ENCODE results near the gene CREB1.

CREB1 gene

GRCh38 chr2:207546822-207547221 lies 17.1 kb downstream of the CREB1 start:
- DNase-seq, result no peak

GRCh38 chr2:207549145-207549544 lies 19.4 kb downstream of the CREB1 start:
- no peak for DNase-seq

GRCh38 chr2:207558079-207558491 lies 28.3 kb downstream of the CREB1 start:
- no peak for DNase-seq

- no peak for DNase-seq
Measured at GRCh38 chr2:207561386-207562080, 31.8 kb downstream of the CREB1 start.

- DNase-seq, result no peak
Measured at GRCh38 chr2:207565736-207566500, 36.2 kb downstream of the CREB1 start.

GRCh38 chr2:207567671-207568070 lies 37.9 kb downstream of the CREB1 start:
- no peak for DNase-seq

GRCh38 chr2:207571370-207571769 lies 41.6 kb downstream of the CREB1 start:
- DNase-seq, result no peak

- no peak for DNase-seq
Measured at GRCh38 chr2:207584952-207585351, 55.2 kb downstream of the CREB1 start.

GRCh38 chr2:207587305-207587704 lies 57.5 kb downstream of the CREB1 start:
- no peak for DNase-seq

GRCh38 chr2:207589143-207589542 lies 59.4 kb downstream of the CREB1 start:
- DNase-seq, result no peak

GRCh38 chr2:207593277-207593676 lies 63.5 kb downstream of the CREB1 start:
- DNase-seq, result no peak

GRCh38 chr2:207594264-207594663 lies 64.5 kb downstream of the CREB1 start:
- DNase-seq, result no peak

- no peak for DNase-seq
Measured at GRCh38 chr2:207594731-207595130, 65.0 kb downstream of the CREB1 start.

GRCh38 chr2:207599636-207600035 lies 69.9 kb downstream of the CREB1 start:
- DNase-seq, result no peak

- DNase-seq, result no peak
Measured at GRCh38 chr2:207600231-207600630, 70.5 kb downstream of the CREB1 start.

- DNase-seq, result no peak
Measured at GRCh38 chr2:207601774-207602173, 72.0 kb downstream of the CREB1 start.

GRCh38 chr2:207603486-207603885 lies 73.7 kb downstream of the CREB1 start:
- DNase-seq, result no peak

GRCh38 chr2:207606399-207606798 lies 76.6 kb downstream of the CREB1 start:
- no peak for DNase-seq

GRCh38 chr2:207606829-207607228 lies 77.1 kb downstream of the CREB1 start:
- DNase-seq, result no peak

- DNase-seq, result no peak
Measured at GRCh38 chr2:207612714-207613113, 83.0 kb downstream of the CREB1 start.

- DNase-seq, result no peak
Measured at GRCh38 chr2:207614824-207615223, 85.1 kb downstream of the CREB1 start.

- DNase-seq, result no peak
Measured at GRCh38 chr2:207616185-207616584, 86.4 kb downstream of the CREB1 start.

- no peak for DNase-seq
Measured at GRCh38 chr2:207617011-207617671, 87.4 kb downstream of the CREB1 start.

GRCh38 chr2:207619764-207620203 lies 90.0 kb downstream of the CREB1 start:
- DNase-seq, result no peak
